ENCODE measurements around the gene LY6G6C. TPM values are rescaled to one million over a fixed set of nuclear protein-coding genes. Genes with fewer than 3 reads are reported as not detected.
A peak's percentile ranks its signal among the peaks of the same experiment; 100 is the strongest.

Gene LY6G6C, protein sequence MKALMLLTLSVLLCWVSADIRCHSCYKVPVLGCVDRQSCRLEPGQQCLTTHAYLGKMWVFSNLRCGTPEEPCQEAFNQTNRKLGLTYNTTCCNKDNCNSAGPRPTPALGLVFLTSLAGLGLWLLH
- not detected for total RNA-seq

DNA sequence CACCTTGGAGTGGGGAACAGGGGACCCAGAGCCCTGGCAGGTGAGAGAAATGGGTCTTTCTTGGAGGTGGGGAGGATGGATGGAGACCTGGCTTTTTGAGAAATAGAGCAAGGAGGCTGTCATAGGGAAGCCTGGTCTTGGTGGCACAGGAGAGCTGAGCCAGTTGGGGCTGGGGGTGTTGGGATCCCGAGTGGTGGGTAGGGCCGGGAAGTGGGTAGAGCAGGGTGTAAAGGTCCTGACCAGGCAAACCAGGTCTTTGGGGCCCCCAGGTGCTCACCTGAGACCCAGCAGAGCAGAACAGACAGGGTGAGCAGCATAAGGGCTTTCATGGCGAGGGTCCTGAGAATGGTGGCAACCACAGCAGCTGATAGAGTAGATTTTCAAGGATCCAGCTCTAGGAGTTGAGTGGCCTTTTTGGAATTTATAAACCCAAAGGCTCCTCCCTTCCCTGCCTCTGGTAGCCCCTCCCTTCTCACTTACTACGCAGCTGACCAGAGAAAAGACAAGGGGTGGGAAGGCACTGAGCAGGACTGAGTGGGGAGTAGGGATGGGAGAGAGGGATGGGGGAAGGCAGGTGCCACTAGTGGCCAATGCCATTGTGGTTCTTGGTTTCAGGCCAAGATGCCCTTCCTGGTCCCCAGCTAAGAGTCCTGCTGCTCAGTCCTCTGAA lies at the start of gene LY6G6C:
TSS of gene LY6G6C (minus strand) at position 396 of the 670 bp plus-strand sequence. CDS start at position 329, 67 bp downstream.
- intact Hi-C loops (cut with DNase I), result no loop called here
- no peak for DNase-seq

DNA sequence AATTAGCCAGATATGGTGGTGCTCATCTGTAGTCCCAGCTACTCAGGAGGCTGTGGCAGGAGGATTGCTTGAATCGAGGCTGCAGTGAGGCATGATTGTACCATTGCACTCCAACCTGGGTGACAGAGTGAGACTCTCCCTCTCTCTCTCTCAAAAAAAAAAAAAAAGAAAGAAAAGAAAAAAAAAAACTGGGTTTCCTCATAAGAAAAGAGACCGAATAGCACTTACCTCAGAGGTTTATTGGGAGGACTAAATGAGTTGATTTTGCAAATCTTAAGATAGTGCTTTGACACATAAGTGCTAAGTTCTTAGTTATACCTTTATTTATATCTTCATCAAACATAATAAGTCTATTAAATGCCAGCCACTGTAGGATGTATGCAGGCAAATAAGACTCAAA lies 49.3 kb upstream of the LY6G6C start:
- Histone ChIP-seq H3K27me3 (no peaks in the 10 kb centered on the region), H3K9me3 (no peaks in the 10 kb centered on the region), H3K36me3 (replicated peaks in 1 of 2; ENCODE audit: insufficient read depth in 1 of 2, low read depth in 2 of 2) (no peaks in the 10 kb centered on the region), H3K4me1 (peaks cover 9% of the 10 kb centered on the region), H3K27ac (no peak overlapping the region), H3K4me3 (no peak overlapping the region)
- intact Hi-C loops (cut with DNase I), result no loop called here
- TF ChIP-seq CTCF (IDR thresholded peaks at IDR 0.05) (no peak), POLR2A (IDR thresholded peaks at IDR 0.05) (no peak)
- no peak for ATAC-seq
- DNase-seq, result no peak
- WGBS, 2 donors, result 69 to 70% methylated on average over 2 of the region's 2 CpGs

More for the DNA sequence above, at the start of gene LY6G6C:
- no peak within 1 kb of the TSS for H3K4me3 ChIP-seq
- H3K27ac ChIP-seq, result no peak within 1 kb of the TSS
- no peak for ATAC-seq
- H3K36me3 ChIP-seq (replicated peaks in 1 of 2; ENCODE audit: insufficient read depth in 1 of 2, low read depth in 2 of 2), result no peaks in the 10 kb centered on the region
- 72 to 90% methylated on average over 4 of the region's 4 CpGs for WGBS, 2 donors
- H3K27me3 ChIP-seq, result no peaks in the 10 kb centered on the region
- H3K4me1 ChIP-seq, result peaks cover 11% of the 10 kb centered on the region
- TF ChIP-seq POLR2A (IDR thresholded peaks at IDR 0.05) (no peak), CTCF (IDR thresholded peaks at IDR 0.05) (no peak)
- no peaks in the 10 kb centered on the region for H3K9me3 ChIP-seq

DNA sequence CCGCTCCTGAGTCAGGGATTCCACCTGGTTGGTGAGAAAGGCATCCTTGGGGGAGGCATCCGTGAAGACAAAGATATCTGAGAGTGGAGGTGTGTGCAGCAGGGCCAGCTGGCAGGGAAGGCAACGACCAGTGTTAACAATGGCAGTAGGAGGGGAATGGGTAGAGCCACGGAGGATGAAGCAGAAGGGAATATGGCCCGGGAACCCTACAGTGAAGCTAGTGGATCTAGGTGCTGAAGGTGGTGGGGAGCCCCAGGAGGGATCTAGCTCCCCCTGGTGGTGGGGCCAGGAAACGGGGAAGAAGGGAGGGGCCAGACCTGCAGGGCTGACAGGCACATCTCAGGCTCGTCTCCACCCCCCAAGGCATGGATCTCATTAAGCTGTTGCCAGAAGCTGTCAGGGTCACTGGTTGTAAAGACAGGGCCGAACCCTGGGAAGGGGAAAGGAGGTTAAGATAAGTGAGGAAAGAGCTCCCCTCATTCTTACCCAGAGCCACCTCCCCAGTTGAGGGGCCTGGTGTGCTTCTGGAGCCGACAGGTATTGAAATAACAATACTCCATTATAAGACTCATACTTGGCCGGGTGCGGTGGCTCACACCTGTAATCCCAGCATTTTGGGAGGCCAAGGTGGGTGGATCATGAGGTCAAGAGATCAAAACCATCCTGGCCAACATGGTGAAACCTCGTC lies 48.3 kb upstream of the LY6G6C start:
- H3K4me3 ChIP-seq, result no peak overlapping the region
- H3K36me3 ChIP-seq (replicated peaks in 1 of 2; ENCODE audit: insufficient read depth in 1 of 2, low read depth in 2 of 2), result no peaks in the 10 kb centered on the region
- H3K27ac ChIP-seq, result no peak overlapping the region
- DNase-seq (peak; percentile 73 to 86 (median 82)), ATAC-seq (peak; percentile 80)
- intact Hi-C loops (cut with DNase I), result no loop called here
- H3K27me3 ChIP-seq, result no peaks in the 10 kb centered on the region
- no peak for TF ChIP-seq POLR2A (IDR thresholded peaks at IDR 0.05)
- peak; percentile 72 to 87 (median 81) for TF ChIP-seq CTCF (IDR thresholded peaks at IDR 0.05)
- 43 to 45% methylated on average over 12 of the region's 12 CpGs for WGBS, 2 donors
- peaks cover 4% of the 10 kb centered on the region for H3K4me1 ChIP-seq
- no peaks in the 10 kb centered on the region for H3K9me3 ChIP-seq

DNA sequence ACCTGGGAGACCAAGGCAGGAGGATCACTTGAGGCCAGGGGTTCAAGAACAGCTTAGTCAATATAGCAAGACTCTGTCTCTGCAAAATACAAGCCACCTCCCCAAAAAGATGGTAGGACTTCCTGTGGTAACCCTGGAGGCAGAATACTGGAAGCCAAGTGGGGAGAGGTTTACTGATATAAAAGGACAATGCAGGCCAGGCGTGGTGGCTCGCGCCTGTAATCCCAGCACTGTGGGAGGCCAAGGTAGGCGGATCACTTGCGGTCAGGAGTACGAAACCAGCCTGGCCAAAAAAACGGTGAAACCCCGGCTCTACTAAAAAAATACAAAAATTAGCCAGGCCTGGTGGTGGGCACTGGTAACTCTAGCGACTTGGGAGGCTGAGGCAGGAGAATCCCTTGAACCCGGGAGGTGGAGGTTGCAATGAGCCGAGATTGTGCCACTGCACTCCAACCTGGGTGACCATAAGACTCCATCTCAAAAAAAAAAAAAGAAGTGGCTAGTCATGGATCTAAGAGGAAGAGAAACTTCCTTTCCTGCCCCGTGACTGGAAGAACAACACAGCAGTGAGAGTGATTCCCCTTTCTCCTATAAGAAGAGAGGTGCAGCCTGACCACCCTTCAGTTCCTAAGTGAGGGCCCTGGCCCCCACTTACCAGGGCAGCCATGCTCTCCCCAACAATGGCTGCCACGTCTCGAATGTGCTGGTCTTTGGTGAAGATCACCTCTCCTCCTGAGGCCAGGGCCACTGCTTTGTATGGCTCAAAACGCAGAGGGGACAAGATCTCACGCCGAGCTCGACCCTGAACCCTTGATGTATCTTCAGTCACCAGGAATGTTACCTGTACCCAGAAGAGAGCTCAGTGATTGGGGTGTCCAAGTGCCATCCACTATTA lies 47.1 kb upstream of the LY6G6C start:
- Histone ChIP-seq H3K36me3 (replicated peaks in 1 of 2; ENCODE audit: insufficient read depth in 1 of 2, low read depth in 2 of 2) (no peaks in the 10 kb centered on the region), H3K27me3 (no peaks in the 10 kb centered on the region), H3K27ac (no peak overlapping the region), H3K9me3 (no peaks in the 10 kb centered on the region), H3K4me1 (peaks cover 4% of the 10 kb centered on the region), H3K4me3 (no peak overlapping the region)
- no peak for ATAC-seq
- WGBS, 2 donors, result 72 to 82% methylated on average over 13 to 18 of the region's 18 CpGs
- intact Hi-C loops (cut with DNase I), result no loop called here
- DNase-seq, result peak in 1 of 4 donors; percentile 34
- TF ChIP-seq CTCF (IDR thresholded peaks at IDR 0.05) (no peak), POLR2A (IDR thresholded peaks at IDR 0.05) (no peak)
